OCI-LY1 (cell line): ENCODE measurements around the gene RIN1.

Experiments used
- H2AFZ ChIP-seq: fragments of 200-600 bp; sonication (generic), shearing (Covaris generic); 2 replicates; pipeline ENCODE4 v1.6.0; 2014; ENCODE audit warnings: antibody characterized with exemption, mild to moderate bottlenecking, low read length
- H3F3A ChIP-seq: fragments of 200-600 bp; sonication (generic), shearing (Covaris generic); 2 replicates; pipeline ENCODE4 v1.6.0; 2014; ENCODE audit warnings: mild to moderate bottlenecking, antibody characterized with exemption, low read length, moderate library complexity; ENCODE audit not compliant: insufficient read depth
- H3K27ac ChIP-seq: fragments of 200-600 bp; sonication (generic); 2 replicates; pipeline ENCODE4 v1.5.1; 2014; ENCODE audit warnings: low read length, mixed run types, mild to moderate bottlenecking, low read depth; ENCODE audit not compliant: poor library complexity, severe bottlenecking
- H3K27me3 ChIP-seq: fragments of 200-600 bp; sonication (generic); 2 replicates; pipeline ENCODE4 v1.6.0; 2014; ENCODE audit warnings: antibody characterized with exemption, mild to moderate bottlenecking, low read length, moderate library complexity; ENCODE audit not compliant: insufficient read depth
- H3K36me3 ChIP-seq: fragments of 200-600 bp; sonication (generic); 2 replicates; pipeline ENCODE4 v1.6.1; 2014; ENCODE audit warnings: mild to moderate bottlenecking, antibody characterized with exemption, low read length, moderate library complexity, mixed read lengths; ENCODE audit not compliant: insufficient read depth
- H3K4me1 ChIP-seq: fragments of 200-600 bp; sonication (generic); 2 replicates; pipeline ENCODE4 v1.5.1; 2014; ENCODE audit warnings: mild to moderate bottlenecking, low read length, moderate library complexity; ENCODE audit not compliant: insufficient read depth, severe bottlenecking
- H3K4me2 ChIP-seq: fragments of 200-600 bp; sonication (generic), shearing (Covaris generic); 2 replicates; pipeline ENCODE4 v1.6.1; 2014; ENCODE audit warnings: low read length
- H3K4me3 ChIP-seq: fragments of 200-600 bp; sonication (generic); 2 replicates; pipeline ENCODE4 v1.5.1; 2014; ENCODE audit warnings: low read length, low read depth, mild to moderate bottlenecking, mixed read lengths; ENCODE audit not compliant: poor library complexity, severe bottlenecking
- H3K79me2 ChIP-seq: fragments of 200-600 bp; shearing (Covaris generic); 2 replicates; pipeline ENCODE4 v1.6.1; 2016; ENCODE audit warnings: mixed run types, low read length, mixed read lengths; ENCODE audit not compliant: insufficient read depth
- H3K9ac ChIP-seq: fragments of 200-600 bp; sonication (generic), shearing (Covaris generic); 2 replicates; pipeline ENCODE4 v1.6.1; 2014; ENCODE audit warnings: mild to moderate bottlenecking, low read length, mixed read lengths
- H3K9me2 ChIP-seq: fragments of 200-600 bp; sonication (generic), shearing (Covaris generic); 2 replicates; pipeline ENCODE4 v1.6.1; 2014; ENCODE audit warnings: low read depth, mild to moderate bottlenecking, low read length, mixed read lengths
- H3K9me3 ChIP-seq: fragments of 200-600 bp; shearing (Covaris generic); 2 replicates; pipeline ENCODE4 v1.6.1; 2014; ENCODE audit warnings: low read length, mixed read lengths
- H4K20me1 ChIP-seq: fragments of 200-600 bp; sonication (generic), shearing (Covaris generic); 2 replicates; pipeline ENCODE4 v1.6.0; 2016; ENCODE audit warnings: mild to moderate bottlenecking, low read length; ENCODE audit not compliant: insufficient read depth
- CTCF ChIP-seq: fragments of 200-600 bp; sonication (generic), shearing (Covaris generic); IDR thresholded peaks from 2 replicates; pipeline ENCODE4 v1.5.1; 2017; ENCODE audit warnings: mild to moderate bottlenecking, antibody characterized with exemption, low read length, moderate library complexity, mixed read lengths
- EZH2 ChIP-seq: fragments of 200-600 bp; sonication (generic), shearing (Covaris generic); IDR thresholded peaks from 2 replicates; pipeline ENCODE4 v1.8.0; 2017; ENCODE audit warnings: borderline replicate concordance, mixed run types, mild to moderate bottlenecking, antibody characterized with exemption, low read length, moderate library complexity, mixed read lengths

The RIN1 gene

DNA sequence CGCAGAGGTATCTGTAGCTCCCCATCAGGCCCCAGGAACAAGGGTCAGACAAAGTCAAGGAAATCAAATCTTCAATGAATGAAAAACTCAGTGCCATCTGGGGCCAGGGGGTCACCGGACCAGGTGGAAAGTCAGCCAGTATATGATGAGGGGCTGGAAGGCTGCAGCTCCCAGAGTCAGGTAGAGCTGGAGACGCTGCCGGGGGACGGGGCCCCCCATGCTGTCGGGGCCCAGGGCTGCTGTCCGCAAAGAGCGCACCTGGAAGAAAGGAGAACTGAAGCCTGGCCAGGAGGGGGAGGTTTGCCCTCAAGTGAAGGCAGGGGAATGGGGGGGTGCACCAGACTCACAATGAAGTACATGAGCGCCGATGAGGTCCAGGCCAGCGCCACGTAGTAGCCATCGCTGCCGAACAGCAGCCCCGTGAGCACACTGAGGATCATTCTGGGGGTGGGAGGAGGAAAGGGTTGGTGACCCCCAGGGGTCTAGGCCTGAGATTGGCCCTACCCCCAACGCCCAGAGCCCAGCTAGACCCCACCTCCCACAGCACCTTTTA is 51.6 kb downstream of the RIN1 start:
- no peaks in the 10 kb centered on the region for H3K36me3 ChIP-seq
- no peaks in the 10 kb centered on the region for H3K9me2 ChIP-seq
- no peak overlapping the region for H3K4me3 ChIP-seq
- no peaks in the 10 kb centered on the region for H3K9me3 ChIP-seq
- H3F3A ChIP-seq = 0 out of 2 replicates have a peak, but pooled peaks cover 5% of the 10 kb centered on the region
- H4K20me1 ChIP-seq = no peaks in the 10 kb centered on the region
- H3K9ac ChIP-seq = no peak overlapping the region
- no peak for TF ChIP-seq EZH2
- TF ChIP-seq CTCF = no peak
- peaks cover 27% of the 10 kb centered on the region for H3K4me1 ChIP-seq
- no peak overlapping the region for H2AFZ ChIP-seq
- no peaks in the 10 kb centered on the region for H3K27me3 ChIP-seq
- no peak overlapping the region for H3K4me2 ChIP-seq
- no peak overlapping the region for H3K27ac ChIP-seq
- no peaks in the 10 kb centered on the region for H3K79me2 ChIP-seq

DNA sequence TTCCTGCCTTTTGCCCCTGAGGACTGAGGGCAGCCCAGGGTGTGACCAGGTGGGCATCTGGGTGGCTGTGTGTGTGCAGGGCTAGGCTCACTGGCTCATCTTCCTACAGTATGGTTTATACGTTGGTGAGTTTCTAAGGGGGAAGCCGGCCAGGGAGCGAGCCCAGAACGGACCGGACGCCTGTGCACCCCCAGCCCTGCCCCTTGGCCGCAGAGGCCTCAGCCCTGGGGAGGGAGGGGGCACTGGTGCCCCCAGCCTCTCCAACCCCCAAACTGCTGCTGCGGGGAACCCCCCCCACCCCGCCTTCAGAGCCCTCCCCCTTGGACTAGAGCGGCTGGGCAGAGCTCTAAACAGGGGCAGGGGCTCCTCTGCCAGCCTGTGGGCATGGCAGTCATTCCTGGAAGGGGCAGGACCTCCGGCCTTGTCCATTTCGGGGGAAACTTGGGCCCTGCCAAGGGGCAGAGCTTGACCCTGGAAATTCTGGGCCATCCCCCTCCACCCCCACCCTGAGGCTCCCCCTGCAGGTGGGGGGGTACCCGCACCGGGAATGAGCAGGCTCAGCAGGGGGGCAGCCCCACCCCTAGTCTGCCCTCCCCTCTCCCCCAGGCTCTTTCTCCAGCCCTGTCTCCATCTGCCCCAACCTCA is 52.7 kb downstream of the RIN1 start:
- H3K9ac ChIP-seq = no peak overlapping the region
- H3K4me1 ChIP-seq = peaks cover 26% of the 10 kb centered on the region
- H3K4me2 ChIP-seq = no peak overlapping the region
- no peaks in the 10 kb centered on the region for H4K20me1 ChIP-seq
- TF ChIP-seq EZH2 = no peak
- no peak for TF ChIP-seq CTCF
- H3K9me2 ChIP-seq = no peaks in the 10 kb centered on the region
- no peaks in the 10 kb centered on the region for H3K36me3 ChIP-seq
- H3K79me2 ChIP-seq = no peaks in the 10 kb centered on the region
- H3K4me3 ChIP-seq = no peak overlapping the region
- H3K9me3 ChIP-seq = no peaks in the 10 kb centered on the region
- H3K27me3 ChIP-seq = no peaks in the 10 kb centered on the region
- 0 out of 2 replicates have a peak, but pooled peaks cover 5% of the 10 kb centered on the region for H3F3A ChIP-seq
- no peak overlapping the region for H2AFZ ChIP-seq
- H3K27ac ChIP-seq = peak overlapping the region; percentile 7

GRCh38 chr11:66282468-66283455 is 53.5 kb downstream of the RIN1 start:
- Histone ChIP-seq H4K20me1 (no peaks in the 10 kb centered on the region), H3K27me3 (no peaks in the 10 kb centered on the region), H3K9me3 (no peaks in the 10 kb centered on the region), H2AFZ (no peak overlapping the region), H3F3A (0 out of 2 replicates have a peak, but pooled peaks cover 5% of the 10 kb centered on the region), H3K36me3 (no peaks in the 10 kb centered on the region), H3K9me2 (no peaks in the 10 kb centered on the region), H3K4me3 (no peak overlapping the region), H3K9ac (no peak overlapping the region), H3K79me2 (no peaks in the 10 kb centered on the region), H3K4me1 (peaks cover 20% of the 10 kb centered on the region), H3K27ac (peak overlapping the region; percentile 7), H3K4me2 (peak overlapping the region; percentile 10; the same call in 1 of the 2 replicates)
- TF ChIP-seq EZH2 (no peak), CTCF (peak; percentile 84)
